ENCODE results near the gene GSAP. TPM values are rescaled to one million over a fixed set of nuclear protein-coding genes. Genes with fewer than 3 reads are reported as not detected.
"Not testable (repeated sequence)": the region's sequence is repeated elsewhere in the genome, so short reads cannot be mapped to it uniquely, and the experiment has no call there.

Gene GSAP
- total RNA-seq, 2 donors from 2014 or later = 15.9 to 18.0 TPM

DNA sequence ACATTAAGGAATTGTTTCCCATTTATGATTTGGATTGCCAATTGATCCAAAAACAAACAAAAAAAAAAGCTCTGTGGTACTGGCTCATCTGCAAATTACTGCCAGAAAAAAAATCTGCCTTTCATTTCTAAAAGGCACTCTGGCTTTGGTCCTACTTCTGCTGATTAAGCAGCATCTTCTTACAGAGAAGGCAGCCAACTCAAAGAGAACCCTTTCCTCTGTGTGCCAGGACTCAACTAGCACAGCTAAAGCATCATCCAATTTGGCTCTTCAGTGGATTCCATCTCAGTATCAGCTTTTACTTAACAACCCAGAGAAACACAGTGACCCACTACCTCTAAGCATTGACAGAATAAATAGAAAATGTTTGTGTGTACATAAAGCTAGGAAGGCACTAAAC is 80.6 kb downstream of the GSAP start:
- peaks cover 3% of the 10 kb centered on the region for H3K9me3 Mint-ChIP-seq
- ATAC-seq (no peak), DNase-seq (ENCODE audit: low spot score) (no peak)
- H3K4me3 Mint-ChIP-seq = no peak overlapping the region
- H3K27me3 Mint-ChIP-seq = no peaks in the 10 kb centered on the region
- peaks cover 4% of the 10 kb centered on the region for H3K36me3 Mint-ChIP-seq
- peak overlapping the region; percentile 46 to 49 for H3K27ac Mint-ChIP-seq
- peaks cover 35 to 47% of the 10 kb centered on the region in 2 donors for H3K4me1 Mint-ChIP-seq (ENCODE audit: low read depth in 2 of 2)

DNA sequence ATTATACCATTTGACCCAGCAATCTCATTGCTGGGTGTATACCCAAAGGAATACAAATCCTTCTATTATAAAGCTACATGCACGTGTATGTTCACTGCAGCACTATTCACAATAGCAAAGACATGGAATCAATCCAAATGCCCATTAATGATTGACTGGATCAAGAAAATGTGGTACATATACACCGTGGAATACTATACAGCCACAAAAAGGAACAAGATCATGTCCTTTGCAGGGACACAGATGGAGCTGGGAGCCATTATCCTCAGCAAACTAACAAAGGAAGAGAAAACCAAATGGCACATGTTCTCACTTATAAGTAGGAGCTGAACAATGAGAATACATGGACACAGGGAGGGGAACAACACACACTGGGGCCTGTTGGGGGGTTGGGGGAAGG is 82.1 kb downstream of the GSAP start:
- not testable (repeated sequence) for DNase-seq (ENCODE audit: low spot score); H3K4me3 Mint-ChIP-seq; H3K36me3 Mint-ChIP-seq; H3K9me3 Mint-ChIP-seq; H3K27me3 Mint-ChIP-seq; ATAC-seq
- H3K4me1 Mint-ChIP-seq (ENCODE audit: low read depth in 2 of 2) = peaks cover 45 to 57% of the 10 kb centered on the region in 2 donors
- H3K27ac Mint-ChIP-seq = peak overlapping the region in 1 of 2 donors; percentile 89

DNA sequence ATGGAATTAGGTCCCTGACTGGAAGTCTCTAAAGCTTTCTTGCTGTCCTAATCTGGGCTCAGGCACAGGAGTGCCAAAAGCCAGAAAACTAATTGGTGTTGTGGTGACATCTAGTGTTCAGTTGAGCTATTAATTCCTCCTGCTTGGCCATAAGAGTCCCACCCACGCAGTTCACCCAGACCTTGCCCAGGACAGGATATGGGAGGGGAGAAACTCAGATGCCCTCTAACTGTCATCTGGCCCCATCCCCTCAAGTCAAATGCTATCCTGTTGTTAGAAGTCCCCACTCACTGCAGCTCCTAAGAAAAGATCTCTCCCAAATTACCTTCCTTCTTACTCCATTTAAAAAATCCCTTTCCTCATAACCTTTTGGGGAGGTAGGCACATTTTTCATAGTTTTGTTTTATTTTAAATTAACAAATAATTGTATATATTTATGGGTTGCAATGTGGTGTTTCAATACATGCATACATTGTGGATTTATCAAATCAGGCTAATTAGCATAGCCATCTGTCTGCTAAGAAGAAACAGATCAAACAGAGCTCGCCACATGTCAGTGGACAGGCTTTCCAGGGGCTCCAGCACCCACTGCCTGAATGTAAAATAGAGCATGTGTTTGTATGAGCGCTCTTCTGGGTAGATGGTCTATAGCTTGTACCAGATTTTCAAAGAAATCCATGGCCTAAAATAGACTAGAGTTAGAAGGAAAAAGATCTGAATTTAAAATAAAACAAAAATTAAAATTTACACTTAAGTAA is 84.0 kb downstream of the GSAP start:
- Mint-ChIP-seq H3K4me1 (ENCODE audit: low read depth in 2 of 2) (peaks cover 54 to 64% of the 10 kb centered on the region in 2 donors), H3K4me3 (peak overlapping the region; percentile 31), H3K27me3 (no peaks in the 10 kb centered on the region), H3K27ac (peak overlapping the region; percentile 78 to 90), H3K9me3 (peaks cover 3% of the 10 kb centered on the region), H3K36me3 (peaks cover 4% of the 10 kb centered on the region)
- DNase-seq (ENCODE audit: low spot score) = peak; percentile 77
- ATAC-seq = peak; percentile 80 to 89

DNA sequence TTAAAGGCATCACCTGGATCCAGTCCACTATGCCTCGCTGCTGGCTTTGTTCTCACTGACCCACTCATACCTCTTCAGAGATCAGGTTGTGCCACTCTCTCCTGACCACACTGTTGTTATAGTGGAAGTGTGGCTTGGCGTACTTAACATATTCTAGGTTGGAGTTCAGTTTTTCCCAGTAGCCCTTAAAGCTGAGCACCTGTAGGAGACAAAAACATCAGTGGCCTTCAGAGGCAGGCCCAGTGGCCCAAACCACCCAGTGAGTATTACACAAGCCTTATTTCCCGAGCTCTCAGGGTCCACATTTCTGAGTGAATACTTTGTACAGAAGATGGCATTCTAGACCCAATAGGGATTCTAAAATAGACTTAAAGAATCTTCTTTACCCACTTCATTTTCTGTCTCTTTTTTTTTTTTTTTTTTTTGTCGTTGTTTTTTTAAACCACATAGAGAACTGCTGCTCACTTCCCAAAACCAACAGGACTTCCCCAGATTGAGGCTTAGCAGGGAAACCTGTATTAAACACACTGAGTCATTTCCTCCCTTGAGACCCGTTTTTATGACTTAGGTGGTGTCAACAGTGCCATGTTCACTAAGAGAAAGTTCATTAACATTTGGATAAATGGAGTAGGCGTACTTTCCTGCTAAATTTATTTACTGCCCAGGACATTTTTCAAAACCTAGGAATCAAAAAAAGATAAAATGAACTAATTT is 85.8 kb downstream of the GSAP start:
- Mint-ChIP-seq H3K4me3 (peak overlapping the region; percentile 76), H3K9me3 (peaks cover 3% of the 10 kb centered on the region), H3K27me3 (no peaks in the 10 kb centered on the region), H3K27ac (peak overlapping the region; percentile 78 to 90), H3K36me3 (peaks cover 4% of the 10 kb centered on the region), H3K4me1 (ENCODE audit: low read depth in 2 of 2) (peaks cover 63 to 70% of the 10 kb centered on the region in 2 donors)
- ATAC-seq (peak; percentile 62 to 72), DNase-seq (ENCODE audit: low spot score) (no peak)

DNA sequence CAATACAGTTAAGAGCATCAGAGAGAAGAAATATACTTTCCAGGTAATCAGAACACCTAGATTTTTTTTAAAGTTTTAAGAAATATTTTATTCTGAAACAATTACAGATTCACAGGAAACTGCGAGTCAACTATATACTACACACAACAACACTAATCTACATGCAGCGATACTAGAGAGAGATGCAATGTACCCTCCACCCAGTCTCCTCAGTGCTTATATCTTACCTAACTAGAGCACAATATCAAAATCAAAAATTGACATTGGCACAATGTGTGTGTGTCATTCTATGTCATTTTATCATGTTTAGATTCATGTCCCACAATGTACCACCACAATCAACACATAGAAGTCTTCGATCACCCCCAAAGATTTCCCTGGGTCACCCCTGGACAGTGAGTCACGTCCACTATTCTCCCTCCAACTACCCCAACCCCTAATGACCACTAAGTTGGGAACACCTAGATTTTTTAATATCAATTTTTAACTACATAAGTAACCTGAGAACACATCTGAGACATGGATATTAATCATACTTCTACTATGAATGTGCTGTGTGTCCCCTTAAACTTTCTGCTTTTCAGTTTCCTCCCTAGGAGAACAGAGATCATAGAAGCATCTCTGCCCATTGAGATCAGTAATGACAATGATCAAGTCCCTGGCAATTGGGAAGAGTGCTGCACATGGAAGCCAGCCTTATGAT is 86.5 kb downstream of the GSAP start:
- H3K27ac Mint-ChIP-seq = peak overlapping the region; percentile 78 to 90
- peaks cover 3% of the 10 kb centered on the region for H3K9me3 Mint-ChIP-seq
- peaks cover 63 to 70% of the 10 kb centered on the region in 2 donors for H3K4me1 Mint-ChIP-seq (ENCODE audit: low read depth in 2 of 2)
- DNase-seq (ENCODE audit: low spot score) (no peak), ATAC-seq (peak in 1 of 2 donors; percentile 53)
- H3K27me3 Mint-ChIP-seq = no peaks in the 10 kb centered on the region
- peaks cover 4% of the 10 kb centered on the region for H3K36me3 Mint-ChIP-seq
- H3K4me3 Mint-ChIP-seq = peak overlapping the region; percentile 76

DNA sequence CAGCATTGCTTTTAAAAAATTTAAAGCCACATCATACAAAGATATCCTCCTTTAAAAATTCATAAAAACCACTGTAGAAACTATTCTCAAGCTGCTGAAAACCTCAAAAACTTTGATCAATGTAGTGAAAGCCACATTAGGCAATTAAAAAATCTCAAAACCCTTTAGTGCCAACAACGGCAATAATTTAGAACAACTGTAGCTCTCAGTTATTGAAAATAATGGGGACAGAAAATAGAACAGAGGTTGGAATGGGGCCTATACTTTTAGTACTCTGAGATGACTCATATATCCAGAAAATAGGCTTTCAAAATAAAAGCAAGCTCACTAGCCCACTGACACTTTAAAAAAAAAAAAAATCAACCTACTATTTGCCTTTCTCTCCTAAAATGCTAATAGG is 87.5 kb downstream of the GSAP start:
- DNase-seq (ENCODE audit: low spot score) (no peak), ATAC-seq (no peak)
- H3K4me1 Mint-ChIP-seq (ENCODE audit: low read depth in 2 of 2) = peaks cover 63 to 70% of the 10 kb centered on the region in 2 donors
- H3K36me3 Mint-ChIP-seq = no peaks in the 10 kb centered on the region
- peak overlapping the region; percentile 71 for H3K4me3 Mint-ChIP-seq
- no peaks in the 10 kb centered on the region for H3K27me3 Mint-ChIP-seq
- H3K9me3 Mint-ChIP-seq = no peaks in the 10 kb centered on the region
- H3K27ac Mint-ChIP-seq = peak overlapping the region; percentile 78 to 90

DNA sequence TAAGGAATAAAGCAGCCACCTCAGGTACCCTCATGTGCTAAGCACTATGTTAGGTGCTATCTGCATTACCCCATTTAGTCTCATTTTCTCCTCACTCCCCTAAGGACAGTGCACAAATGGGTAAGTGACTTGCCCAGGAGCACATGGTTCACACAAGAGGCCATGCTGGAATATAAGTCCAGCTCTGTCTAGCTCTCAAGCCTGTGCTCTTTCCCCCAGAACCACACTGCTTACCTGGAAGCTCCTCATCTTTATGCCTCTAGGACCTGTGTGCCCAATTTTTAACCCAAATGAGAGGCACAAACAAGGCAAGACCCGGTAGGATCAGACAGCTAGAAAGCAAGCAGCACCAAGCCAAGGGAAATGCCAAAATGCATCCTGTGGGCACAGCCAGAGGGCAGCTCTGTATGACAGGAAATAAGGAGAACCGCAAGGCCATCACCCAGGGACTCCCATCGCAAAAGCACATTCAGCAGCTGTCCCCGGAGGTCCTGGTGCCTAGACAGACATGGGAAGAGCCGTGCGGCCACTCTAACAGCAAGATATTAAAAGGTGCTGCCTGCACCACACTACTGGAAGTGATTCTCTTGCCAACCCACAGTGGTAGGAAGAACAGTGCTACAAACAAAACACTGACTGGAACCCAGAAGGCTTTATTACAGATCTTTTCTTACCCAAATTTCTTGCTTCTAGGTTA is 88.1 kb downstream of the GSAP start:
- peaks cover 63 to 67% of the 10 kb centered on the region in 2 donors for H3K4me1 Mint-ChIP-seq (ENCODE audit: low read depth in 2 of 2)
- H3K9me3 Mint-ChIP-seq = no peaks in the 10 kb centered on the region
- H3K4me3 Mint-ChIP-seq = peak overlapping the region; percentile 71
- H3K36me3 Mint-ChIP-seq = no peaks in the 10 kb centered on the region
- no peaks in the 10 kb centered on the region for H3K27me3 Mint-ChIP-seq
- no peak for ATAC-seq
- DNase-seq (ENCODE audit: low spot score) = no peak
- H3K27ac Mint-ChIP-seq = peak overlapping the region; percentile 78 to 90

DNA sequence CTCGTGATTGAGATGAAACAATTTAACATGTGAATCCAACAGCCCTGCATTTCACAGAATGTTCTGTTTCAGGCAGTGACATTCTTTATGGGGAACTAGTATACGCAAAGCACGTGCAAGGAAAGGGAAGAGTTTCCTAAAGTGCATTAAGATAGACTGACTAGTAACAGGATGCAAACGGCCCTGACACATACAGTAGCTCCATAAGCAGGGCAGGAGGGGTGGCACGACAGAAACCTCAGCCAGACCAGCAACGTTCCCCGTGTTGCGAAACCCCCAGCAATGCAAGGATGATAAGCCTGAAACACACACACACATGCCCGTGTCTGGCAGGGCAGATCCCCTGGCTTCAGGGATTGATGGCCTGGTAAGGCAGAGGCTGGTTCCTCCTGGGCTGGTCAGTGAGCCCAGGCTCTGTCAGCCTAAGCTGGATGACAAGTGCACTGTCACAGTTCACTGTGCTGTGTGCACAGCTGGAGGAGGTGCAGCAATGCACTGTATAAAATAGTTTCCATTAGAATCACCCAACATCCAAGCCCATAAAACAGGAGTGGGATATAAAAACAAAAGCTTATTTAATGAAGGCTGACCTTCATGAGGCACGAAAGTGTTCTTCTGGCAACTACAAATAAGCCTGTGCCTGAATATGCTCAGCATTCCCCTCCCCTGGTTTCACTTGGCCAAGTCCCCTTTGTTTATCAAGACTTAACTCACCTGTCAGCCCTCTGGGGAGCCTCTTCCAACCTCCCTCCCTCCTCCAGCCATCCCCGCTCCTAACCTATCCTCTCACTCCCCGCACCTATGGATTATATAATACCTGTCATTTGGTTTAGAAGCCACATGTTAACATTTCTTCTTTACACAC is 88.8 kb downstream of the GSAP start:
- peaks cover 63 to 68% of the 10 kb centered on the region in 2 donors for H3K4me1 Mint-ChIP-seq (ENCODE audit: low read depth in 2 of 2)
- no peak for DNase-seq (ENCODE audit: low spot score)
- no peaks in the 10 kb centered on the region for H3K9me3 Mint-ChIP-seq
- no peaks in the 10 kb centered on the region for H3K27me3 Mint-ChIP-seq
- H3K27ac Mint-ChIP-seq = peak overlapping the region; percentile 78 to 90
- H3K36me3 Mint-ChIP-seq = no peaks in the 10 kb centered on the region
- peak in 1 of 2 donors; percentile 36 for ATAC-seq
- peak overlapping the region; percentile 71 for H3K4me3 Mint-ChIP-seq

DNA sequence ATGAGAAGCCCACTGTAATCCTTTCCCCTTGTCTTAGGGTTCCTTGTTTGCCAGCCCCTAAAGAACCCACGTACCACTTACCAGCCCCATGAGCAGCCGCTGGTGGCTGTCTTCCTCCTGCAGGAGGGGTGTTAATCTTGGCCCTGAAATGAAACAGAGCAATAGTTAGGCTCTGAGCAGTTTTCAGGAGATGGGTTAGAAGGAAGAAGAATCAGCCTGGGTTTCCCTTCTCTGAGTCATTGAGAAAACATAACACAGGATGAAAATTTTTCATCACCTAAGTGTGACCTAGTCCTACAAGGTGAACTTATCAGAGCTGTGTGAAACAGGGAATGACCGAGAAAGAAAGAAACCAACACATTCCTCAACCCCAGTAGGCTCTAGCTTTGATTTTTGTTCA is 90.0 kb downstream of the GSAP start:
- H3K4me3 Mint-ChIP-seq = peak overlapping the region; percentile 4
- peaks cover 52 to 62% of the 10 kb centered on the region in 2 donors for H3K4me1 Mint-ChIP-seq (ENCODE audit: low read depth in 2 of 2)
- no peaks in the 10 kb centered on the region for H3K27me3 Mint-ChIP-seq
- ATAC-seq = peak; percentile 58 to 70
- no peaks in the 10 kb centered on the region for H3K36me3 Mint-ChIP-seq
- no peak for DNase-seq (ENCODE audit: low spot score)
- peak overlapping the region; percentile 78 to 90 for H3K27ac Mint-ChIP-seq
- no peaks in the 10 kb centered on the region for H3K9me3 Mint-ChIP-seq

DNA sequence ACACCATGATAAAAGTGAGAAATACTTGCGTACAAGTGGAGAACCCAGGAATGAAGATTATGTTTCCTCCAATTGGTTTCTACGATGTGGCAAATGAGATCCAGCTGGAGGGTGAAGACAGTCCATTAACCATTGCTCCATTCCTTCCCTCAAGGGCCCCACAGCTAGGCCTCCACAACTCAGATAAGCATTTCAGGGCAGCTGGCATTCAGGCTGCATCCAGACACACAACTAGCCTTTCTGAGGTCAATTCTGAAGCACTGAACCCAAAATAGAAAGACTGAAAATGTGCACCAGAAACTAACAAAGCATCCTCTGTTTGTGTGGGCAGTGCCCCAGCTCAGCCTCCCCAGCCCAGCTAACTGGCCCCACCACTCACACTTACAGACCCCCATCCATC is 94.8 kb downstream of the GSAP start:
- Mint-ChIP-seq H3K4me1 (ENCODE audit: low read depth in 2 of 2) (peaks cover 21 to 40% of the 10 kb centered on the region in 2 donors), H3K27me3 (no peaks in the 10 kb centered on the region), H3K9me3 (no peaks in the 10 kb centered on the region), H3K27ac (peak overlapping the region in 1 of 2 donors; percentile 45), H3K4me3 (no peak overlapping the region), H3K36me3 (peaks cover 23% of the 10 kb centered on the region)
- no peak for ATAC-seq
- no peak for DNase-seq (ENCODE audit: low spot score)

DNA sequence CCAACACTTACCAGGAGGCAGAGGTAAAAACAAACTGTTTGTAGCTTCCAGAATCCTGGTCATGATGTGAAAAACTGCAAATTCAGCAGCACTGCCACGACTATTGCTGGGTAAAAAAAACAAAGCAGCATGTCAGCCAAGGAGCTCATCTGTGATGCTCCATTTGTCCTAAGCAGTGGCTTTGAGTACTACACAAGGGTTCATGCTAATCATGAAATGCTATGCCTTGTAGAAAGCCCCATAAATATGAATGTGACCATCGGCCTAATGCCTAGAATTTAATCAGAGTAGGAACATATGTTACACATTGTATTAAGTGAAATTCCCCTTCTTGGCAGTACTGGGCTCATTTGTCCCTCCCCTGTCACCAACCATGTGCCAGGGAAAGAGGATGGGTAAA is 95.4 kb downstream of the GSAP start:
- Mint-ChIP-seq H3K4me3 (no peak overlapping the region), H3K36me3 (peaks cover 23% of the 10 kb centered on the region), H3K27me3 (no peaks in the 10 kb centered on the region), H3K9me3 (no peaks in the 10 kb centered on the region), H3K27ac (peak overlapping the region; percentile 57 to 66), H3K4me1 (ENCODE audit: low read depth in 2 of 2) (peaks cover 15 to 38% of the 10 kb centered on the region in 2 donors)
- DNase-seq (ENCODE audit: low spot score) (no peak), ATAC-seq (no peak)

DNA sequence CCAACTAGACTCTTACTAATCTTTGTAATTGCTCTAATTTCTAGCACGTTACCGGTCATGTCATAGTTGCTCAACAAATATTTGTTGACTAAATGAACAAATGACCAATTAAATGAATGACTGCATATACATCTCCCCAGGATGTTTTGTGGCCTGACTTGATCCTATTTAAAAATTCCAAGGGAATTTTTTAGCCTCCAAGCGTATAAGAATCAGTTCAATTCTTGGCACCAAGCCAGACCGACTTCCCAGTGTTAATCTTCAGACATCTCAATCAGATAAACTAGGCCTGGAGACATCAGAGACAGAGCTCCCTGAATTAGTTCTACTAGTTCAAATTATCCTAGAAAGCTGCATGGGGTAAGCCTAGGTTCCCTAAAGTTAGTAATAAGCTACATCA is 96.0 kb downstream of the GSAP start:
- DNase-seq (ENCODE audit: low spot score) (no peak), ATAC-seq (no peak)
- Mint-ChIP-seq H3K9me3 (no peaks in the 10 kb centered on the region), H3K36me3 (peaks cover 27% of the 10 kb centered on the region), H3K27ac (peak overlapping the region; percentile 57 to 66), H3K27me3 (no peaks in the 10 kb centered on the region), H3K4me1 (ENCODE audit: low read depth in 2 of 2) (peaks cover 13 to 41% of the 10 kb centered on the region in 2 donors), H3K4me3 (no peak overlapping the region)

Data from natural killer cell treated with Interleukin-12 subunit alpha and Interleukin-12 subunit beta and Interleukin-15 and Interleukin-18, amount 100 ng/mL, for 72 hours (primary cell).